NCI-H2171 treated with DMSO at 0.1 percent for 48 hours (cell line): Measurements from ENCODE around the gene CDH1.
"Not testable (repeated sequence)": the region's sequence is repeated elsewhere in the genome, so short reads cannot be mapped to it uniquely, and the experiment has no call there.

ENCODE experiments used
- DNase-seq: peaks from one replicate; lab custom pipeline; 2025; lab: John Stamatoyannopoulos, UW

The CDH1 gene

DNA sequence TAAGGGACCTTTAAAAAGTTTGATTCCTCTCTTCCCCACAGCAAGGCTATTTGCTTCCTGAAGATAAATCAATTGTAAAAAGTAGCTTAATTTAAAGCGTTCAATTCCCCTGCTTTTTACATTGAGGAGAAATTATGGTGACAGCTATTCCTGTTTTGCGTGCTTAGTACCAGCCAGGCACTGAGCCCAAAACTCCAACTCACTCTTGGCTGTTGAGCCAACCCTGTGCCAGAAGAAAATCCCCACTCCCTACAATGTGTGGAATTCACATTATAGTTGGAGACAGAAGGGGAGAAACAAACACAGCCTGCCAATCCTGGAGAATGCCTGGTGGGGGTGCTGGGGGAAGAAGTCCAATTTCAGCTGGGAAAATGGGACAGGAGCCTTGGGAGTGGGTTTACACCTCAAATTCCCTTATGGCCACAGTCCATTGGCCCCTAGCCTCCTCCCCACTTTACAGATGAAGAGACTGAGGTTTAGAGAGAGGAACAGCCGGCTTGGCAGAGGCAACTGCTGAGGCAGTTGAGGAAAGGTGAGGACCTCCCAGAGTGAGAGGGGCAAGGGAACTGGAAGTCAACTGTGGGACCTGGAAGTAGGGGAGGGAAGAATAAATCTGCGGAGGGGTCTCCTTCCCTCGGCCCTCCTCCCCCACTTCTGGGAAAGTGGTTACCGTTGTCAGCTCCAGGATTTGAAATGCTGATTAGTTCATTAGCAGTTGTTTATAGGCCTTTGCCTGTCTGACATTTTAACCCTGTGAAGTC, 26.1 kb downstream of the CDH1 start:
- no peak for DNase-seq

DNA sequence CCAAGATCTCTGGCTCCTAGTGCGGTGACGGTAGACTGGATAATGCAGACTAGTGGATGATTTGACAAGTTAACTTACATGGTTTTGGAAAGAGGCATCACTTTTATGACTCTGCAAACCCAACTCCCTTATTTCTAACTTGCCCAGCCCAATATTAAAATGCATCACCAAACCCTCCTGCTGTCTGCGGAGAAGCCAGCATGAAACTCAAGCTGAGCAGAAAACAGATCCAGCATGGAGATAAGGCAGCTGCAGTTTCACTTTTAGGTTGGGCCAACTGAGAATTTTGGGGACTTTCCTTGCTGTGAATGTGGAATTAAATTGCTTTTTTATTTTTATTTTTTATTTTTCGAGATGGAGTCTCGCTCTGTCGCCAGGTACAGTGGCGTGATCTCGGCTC, 27.8 kb downstream of the CDH1 start:
- peak; percentile 37 for DNase-seq

DNA sequence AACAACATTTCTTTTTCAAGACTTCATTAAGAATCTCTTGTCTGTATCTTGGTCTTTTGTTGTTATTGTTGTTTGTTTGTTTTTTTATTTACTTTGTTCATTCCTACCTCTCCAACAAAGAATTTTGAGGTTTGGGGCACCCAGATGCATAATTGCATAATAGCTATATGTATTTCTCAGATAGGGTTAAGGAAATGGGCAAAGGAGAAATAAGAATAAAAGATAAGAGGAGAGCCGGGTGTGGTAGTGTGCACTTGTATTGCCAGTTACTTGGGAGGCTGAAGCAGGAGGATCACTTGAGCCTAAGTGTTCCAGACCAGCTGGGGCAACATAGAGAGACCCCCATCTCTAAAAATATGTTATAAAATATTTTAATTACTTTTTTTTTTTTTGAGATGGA, 30.5 kb downstream of the CDH1 start:
- DNase-seq, result no peak

DNA sequence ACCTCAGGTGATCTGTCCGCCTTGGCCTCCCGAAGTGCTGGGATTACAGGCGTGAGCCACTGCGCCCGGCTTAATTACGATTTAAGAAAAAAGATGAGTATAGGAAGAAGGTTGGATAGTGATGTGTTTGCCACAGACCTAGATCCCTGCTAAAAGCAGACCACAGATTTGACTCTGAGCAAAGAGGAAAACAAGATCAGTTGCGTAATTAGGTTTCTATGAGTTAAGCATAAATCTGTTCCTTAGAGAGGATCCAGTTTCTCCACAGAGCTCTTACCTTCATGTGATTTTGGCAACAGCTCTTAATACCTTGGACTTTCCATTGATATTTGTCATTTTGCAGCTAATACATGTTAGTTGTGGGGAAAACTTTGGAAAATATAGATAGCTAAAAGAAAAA, 31.1 kb downstream of the CDH1 start:
- DNase-seq, result no peak

DNA sequence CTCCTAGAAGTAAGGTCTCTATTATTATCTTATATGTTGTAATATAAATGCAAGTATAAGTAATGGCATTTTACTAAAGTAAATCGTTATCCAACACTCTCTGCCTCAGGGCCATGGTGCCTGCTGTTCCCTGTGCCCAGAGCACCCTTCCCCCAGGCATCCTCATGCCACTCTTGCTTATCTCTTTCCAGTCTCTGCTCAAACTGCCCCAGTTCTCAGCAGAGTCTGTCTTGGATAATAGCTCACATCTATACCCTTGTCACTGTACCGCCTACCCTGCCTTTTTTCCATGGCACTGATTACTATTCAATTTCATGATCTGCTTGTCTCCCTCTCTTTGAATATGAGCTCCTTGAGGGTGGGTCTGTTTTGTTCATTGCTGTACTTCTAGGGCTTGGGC, 31.7 kb downstream of the CDH1 start:
- no peak for DNase-seq

DNA sequence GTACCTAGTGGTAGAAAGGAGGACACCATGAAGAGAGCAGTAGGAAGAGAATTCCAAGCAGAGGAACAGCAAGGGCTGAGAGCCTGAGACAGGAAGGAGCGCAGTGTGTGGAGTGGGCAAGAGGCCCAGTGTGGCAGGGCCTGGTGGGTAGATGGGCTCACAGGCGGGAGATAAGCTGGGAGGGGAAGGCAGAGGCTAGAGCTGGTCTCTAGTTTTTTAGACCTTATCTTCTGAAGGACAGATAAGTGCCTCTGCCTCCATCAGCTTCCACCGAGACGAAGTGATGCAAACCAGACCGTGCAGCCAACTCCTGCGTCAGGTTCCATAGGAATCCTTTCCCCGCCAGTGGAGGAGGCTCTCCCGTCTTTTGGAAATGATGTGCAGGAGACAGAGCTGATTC, 33.6 kb downstream of the CDH1 start:
- DNase-seq, result no peak

DNA sequence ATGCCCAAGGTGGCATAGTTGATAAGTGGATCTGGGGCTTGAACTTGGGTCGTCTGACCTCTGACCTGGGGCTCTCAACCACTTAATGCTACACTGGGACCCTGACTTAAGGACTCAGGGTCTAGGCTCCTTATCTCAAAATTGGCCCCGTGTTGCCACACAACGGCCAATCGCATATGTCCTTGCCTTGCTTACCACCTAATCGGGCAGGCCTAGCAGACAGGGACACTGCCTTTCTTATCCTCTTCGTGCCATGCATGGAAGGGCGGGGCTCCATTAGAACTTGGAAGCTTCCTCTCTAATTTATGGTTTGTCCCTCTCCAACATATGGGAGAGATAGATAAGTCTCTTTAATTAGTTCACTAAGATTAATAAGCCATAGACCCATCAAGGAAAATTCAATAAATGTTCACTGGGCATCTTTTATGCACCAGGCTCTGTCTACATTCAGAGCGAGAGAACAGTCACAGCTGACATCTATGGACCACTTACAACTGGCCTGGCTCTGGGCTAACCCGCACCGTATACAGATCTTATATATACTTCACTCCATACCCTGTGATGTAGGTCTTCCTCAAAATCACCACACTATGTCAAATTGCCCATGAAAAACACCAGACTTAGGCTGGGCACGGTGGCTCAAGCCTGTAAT, 35.1 kb downstream of the CDH1 start:
- no peak for DNase-seq

DNA sequence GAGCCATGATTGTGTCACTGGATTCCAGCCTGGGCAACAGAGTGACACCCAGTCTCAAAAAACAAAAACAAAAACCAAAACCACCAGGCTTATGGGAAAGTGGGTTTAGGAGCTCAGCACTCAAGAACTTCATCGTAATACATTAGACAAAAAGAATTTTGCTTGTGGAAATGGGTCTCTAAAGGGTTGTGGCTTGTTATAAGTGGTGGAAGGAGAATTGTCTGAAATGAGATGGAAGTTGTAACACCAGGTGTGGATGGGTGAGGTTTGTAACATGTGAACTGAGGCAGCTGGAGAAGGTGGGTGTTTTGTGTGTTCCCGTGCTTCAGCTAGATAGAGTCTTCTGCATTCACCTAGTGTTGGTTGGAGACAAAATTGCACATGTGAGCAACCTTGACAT, 35.8 kb downstream of the CDH1 start:
- no peak for DNase-seq

DNA sequence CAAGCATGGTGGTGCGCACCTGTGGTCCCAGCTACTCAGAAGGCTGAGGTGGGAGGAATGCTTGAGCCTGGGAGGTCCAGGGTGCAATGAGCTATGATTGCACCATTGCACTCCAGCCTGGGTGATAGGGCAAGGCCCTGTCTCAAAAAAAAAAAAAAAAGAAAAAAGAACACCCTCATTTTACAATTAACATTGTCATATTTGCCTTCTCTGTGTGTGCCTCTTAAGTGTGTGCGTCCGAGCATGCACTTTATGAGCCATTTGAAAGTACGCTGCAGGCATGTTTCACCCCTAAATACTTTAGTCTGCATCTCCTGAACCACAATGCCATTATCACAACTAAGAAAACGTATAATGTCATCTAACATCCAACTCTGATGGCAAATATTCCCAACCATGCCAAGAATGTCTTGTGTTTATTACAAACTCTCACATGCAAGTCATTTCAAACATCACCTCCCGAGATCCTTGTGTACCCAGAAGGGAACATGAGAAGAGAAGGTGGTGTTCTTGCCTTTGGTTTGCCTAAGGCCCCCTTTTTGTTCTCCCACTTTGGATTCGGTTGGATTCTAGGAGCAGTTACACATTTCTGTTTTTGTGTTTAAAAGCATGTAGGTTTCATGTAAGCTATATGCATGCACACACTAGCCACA, 38.0 kb downstream of the CDH1 start:
- no peak for DNase-seq

DNA sequence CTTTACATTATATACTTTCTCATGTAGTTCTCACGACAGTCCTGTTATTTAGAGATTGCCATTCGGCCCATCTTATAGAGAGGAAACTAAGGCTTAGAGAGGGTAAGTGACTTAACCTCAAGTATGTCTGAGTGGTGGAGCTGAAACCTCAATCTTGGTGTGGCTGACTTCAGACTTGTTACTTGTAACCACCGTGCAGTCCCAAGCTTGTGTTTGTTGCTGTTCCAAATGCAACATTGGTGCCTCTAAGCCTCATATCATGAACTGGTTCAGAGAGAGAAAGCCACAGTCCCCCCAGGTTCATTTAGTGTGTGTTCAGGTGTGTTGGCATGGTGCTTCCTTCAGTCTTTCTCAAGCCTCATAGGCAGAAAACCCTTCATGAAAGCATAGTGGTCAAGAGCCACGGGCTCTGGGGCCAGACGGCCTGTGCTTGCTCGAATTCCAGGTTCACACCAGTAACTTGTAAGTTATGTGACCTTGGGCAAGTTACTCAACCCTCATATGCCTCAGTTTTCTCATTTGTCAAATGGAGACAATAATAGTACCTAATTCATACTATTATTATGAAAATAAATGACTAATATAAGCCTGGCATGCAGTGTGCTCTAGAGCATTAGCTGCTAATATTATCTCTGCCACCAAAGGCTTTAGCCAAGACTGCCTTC, 39.9 kb downstream of the CDH1 start:
- no peak for DNase-seq

DNA sequence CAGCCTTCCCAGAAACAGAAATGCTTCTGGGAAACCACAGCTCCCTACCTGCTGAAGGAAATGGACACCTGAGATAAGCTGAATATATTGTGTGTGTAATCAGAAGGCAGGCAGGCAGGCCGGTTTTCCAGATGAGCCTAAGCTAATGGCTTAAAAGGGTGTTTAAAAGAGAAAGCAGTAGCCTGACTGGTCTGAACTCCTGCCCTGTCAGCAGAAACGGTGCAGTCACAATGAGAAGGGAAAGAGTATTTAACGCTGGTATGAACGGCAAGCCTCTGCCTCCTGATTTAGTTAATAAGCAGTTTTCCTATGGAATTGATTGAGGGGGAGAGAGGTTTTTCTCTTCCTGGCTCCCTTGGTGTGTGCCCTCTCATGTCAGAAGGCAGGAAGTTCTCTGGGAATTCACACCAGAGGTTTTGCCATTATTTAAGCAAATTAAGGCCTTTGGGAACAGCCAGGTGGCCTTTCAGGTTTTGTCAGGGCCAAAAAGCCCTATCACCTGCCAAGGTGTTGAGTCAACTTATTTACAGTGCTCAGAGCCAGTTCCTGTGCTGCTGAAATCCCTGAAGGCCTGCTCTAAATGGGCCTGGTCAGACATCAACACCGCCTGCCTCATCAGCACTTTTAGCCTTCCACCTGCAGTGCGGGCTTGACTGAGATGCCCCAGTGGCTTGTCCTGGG, 41.6 kb downstream of the CDH1 start:
- DNase-seq, result peak; percentile 67

DNA sequence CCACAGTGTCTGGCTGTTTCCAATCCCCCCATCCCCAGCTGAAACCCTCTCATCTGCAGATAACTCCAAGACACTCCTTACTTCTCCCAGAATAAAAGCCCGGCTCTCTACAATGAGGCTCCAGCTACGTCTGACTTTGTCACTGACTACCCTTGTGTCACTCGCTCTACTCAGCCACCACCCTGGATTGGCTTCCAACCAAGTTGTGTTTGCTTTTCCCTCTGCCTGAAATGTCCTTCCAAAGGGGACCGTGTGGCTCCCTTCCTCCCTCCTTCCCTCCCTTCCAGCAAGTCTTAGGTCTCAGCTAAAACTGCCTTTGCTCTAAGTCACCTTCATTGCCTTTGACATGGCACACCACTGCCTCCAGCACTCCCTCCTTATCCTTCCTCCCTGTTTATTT, 42.8 kb downstream of the CDH1 start:
- DNase-seq, result no peak

DNA sequence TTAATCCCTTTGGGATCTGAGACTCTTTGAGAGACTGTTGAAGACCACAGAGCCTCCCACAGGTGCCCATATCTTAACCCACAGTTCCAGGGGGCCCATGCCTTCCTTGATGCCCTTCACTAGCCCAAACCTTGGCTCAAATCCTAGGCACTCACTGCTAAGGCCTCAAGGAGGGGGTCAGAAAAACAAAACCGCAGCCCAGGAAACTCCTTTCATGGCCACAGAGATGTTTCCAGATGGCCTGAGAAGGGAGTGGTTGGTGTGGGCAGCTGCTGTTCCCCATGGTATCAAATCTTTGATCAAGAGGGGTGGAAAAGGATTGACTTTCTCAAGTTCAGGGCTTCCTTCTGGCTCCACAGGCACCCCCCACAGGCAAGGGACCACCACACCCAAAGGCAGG, 44.7 kb downstream of the CDH1 start:
- DNase-seq, result no peak

DNA sequence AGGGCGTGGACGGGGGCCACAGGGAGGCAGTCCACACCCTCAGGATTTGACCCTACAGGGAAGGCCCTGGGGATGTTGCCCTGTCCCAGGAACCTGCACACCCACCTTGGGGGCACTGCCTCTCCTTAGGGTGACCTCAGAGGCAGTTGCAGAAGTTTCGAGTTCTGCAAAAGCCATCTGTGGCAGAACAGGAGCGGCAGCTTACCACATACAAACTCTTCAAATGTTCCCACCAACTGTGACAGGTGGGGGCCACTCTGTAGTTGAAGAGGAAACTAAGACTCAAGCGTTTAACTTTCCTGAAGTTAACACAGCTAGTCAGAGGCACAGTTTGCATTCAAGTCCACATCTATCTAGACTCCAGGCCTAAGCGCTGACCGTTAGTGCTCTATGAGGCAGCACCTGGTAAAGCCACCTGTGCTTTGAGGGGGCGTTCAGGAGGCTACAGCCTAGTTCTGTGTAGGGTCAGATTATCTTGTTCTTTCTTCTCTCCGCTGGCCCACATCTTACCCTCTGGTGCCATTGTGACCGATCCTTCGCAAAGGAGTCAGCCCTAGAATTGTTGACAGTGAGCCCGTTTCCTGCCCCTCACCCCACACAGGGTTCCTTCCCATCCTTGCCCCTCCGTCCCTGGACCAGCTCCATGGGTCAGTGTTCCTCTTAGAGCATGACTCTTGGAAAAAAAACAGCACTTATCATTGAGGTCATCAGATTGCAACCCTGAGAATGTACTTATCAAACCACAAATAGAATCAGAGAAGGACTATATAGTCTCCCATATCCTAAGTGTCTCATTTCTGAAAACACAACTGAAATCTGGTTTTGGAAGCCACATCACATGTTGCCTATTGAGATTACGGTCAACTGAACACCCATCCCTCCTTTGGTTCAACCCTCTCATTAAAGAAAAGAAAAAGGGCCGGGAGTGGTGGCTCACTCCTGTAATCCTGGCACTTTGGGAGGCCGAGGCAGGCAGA, 45.4 kb downstream of the CDH1 start:
- no peak for DNase-seq

DNA sequence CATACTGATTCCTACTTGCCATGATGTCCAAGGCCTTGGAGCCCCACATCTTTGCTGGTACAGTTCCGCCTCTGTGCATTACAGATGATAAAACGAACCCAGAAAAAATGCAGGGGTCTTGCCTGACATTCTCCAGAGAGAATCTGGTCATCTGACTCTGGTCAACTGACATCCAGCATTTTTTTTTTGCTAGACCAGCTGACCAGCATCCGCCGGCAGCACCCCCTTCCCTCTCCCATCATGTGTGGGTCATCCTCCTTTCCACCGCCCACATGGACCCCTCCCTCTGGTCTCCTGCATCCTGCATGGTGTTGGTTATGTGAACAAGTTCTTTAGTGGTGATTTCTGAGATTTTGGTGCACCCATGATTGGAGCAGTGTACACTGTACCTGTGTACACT, 47.1 kb downstream of the CDH1 start:
- DNase-seq, result no peak

DNA sequence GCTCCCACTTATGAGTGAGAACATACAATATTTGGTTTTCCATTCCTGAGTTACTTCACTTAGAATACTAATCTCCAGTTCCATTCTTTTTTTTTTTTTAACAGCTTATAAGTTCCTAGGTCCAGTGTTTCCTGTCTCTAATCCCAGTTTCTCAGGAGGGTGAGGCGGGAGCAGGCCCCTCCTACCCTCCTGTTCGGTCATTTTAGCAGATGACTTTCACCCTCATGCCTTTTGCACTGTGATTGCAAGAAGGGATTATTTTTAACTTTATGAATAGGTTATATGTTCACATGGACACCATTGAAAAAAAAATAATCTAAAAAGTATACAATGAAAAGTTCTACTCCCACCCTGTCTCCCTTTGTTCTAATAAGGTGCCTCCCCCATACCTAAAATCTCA, 47.6 kb downstream of the CDH1 start:
- DNase-seq, result no peak

DNA sequence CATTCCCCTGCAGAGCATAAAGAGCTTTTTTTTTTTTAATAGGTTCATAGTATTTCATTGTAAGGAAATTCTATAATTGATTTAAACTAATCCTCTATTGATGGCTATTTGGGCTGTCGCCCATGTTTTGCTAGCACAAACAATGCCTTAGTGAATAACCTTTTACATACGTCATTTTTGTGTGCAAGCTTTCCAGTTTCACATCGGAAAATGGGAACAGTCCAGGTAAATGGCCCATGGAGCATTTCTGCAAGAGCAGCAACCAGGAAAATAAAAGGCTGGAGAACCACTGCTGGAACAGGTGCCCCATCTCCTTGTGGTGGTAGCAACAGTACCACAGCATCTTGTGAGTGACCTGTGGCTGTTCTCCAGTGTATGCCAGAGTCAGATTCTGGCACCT, 48.6 kb downstream of the CDH1 start:
- no peak for DNase-seq

DNA sequence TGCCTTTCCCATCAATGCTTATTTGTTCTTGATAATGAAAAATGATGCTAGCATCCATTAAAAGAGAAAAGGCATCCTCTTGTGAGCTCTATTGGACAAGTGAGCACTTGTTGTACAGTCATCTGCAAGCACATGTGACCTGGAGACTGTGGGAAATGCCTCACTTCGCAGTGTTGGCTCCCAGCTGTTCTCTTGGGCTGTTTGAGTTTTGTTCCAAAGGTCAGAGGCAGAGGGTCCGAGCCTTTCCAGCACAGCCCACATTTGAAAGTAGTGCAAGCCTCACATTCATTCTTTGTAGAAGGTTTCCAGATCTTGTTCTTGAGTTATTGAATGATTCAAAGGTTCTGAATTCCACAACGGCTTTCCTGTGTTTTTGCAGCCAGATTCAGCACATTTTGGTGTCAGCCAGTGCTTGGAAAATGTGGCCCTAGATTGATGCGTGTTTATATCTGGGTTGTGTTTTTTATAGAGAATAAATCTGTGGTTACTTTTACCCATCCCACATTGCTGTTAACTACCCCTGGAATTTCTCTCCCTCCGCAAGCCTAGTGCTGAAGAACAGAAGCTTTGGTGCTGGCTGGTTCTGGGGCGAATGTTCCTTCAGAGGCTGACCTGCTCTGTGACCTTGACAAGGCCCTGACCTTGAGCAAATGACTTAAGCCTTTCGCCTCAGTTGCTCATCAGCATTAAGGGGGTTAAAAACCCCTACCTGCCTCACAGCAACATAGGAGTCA, 49.8 kb downstream of the CDH1 start:
- DNase-seq, result peak; percentile 95

DNA sequence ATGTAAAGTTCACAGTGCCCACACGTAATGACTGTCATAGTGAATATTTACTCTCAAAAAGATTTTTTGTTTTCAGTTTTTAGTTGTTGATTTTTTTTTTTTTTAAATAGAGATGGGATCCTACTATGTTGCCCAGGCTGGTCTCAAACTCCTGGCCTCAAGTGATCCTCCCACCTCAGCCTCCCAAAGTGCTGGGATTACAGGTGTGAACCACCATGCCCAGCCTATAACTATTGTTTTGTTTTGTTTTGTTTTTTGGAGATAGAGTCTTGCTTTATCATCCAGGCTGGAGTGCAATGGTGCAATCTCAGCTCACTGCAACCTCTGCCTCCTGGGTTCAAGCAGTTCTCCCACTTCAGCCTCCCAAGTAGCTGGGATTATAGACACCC, 50.3 kb downstream of the CDH1 start:
- not testable (repeated sequence) for DNase-seq

DNA sequence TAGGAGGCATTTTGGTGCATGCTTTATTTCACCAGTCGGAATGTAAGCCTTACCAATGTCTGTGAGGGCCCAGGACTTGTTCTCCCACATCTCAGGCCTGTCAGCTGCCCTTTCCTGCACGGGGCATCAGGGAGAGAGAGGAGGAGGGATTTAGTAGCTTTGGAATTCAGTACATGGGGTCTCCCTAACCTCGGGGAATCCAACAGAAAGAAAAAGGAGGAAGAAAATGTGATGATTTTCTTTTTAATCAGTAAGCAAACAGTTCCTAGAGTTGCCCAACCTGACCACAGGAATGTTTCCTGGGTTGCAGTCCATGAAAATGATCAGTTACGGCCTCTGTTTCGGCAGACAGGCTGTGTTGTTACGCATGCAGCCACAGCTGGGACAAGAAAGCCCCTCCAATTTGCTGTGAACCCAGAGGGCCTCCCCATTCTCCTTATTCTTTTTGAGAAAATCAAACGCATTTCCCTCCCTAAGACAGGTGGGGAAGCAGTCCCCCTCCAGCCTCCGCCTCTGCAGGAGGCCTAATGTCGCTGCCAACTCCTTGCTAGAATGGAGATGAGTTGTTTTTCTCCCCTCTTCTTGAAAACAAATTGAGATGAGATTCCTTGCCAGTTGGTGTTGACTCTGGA, 53.2 kb downstream of the CDH1 start:
- DNase-seq, result peak; percentile 80
